ENCODE measurements around the gene MIX23.

- no peak for TF ChIP-seq CTCF (IDR thresholded peaks at IDR 0.05)
- TF ChIP-seq POLR2AphosphoS5 (IDR thresholded peaks at IDR 0.05; ENCODE audit: insufficient read depth in 1 of 2, low read depth in 1 of 2): no peak
- TF ChIP-seq POLR2A (IDR thresholded peaks at IDR 0.05): no peak
Observed at GRCh38 chr3:122332551-122332950, 50.5 kb downstream of the MIX23 start.
